Measurements from ENCODE around the gene HHAT.

GRCh38 chr1:210303391-210303790 lies 25.3 kb upstream of the HHAT start:
- TF ChIP-seq, protein P1, sequence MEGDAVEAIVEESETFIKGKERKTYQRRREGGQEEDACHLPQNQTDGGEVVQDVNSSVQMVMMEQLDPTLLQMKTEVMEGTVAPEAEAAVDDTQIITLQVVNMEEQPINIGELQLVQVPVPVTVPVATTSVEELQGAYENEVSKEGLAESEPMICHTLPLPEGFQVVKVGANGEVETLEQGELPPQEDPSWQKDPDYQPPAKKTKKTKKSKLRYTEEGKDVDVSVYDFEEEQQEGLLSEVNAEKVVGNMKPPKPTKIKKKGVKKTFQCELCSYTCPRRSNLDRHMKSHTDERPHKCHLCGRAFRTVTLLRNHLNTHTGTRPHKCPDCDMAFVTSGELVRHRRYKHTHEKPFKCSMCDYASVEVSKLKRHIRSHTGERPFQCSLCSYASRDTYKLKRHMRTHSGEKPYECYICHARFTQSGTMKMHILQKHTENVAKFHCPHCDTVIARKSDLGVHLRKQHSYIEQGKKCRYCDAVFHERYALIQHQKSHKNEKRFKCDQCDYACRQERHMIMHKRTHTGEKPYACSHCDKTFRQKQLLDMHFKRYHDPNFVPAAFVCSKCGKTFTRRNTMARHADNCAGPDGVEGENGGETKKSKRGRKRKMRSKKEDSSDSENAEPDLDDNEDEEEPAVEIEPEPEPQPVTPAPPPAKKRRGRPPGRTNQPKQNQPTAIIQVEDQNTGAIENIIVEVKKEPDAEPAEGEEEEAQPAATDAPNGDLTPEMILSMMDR (IDR thresholded peaks at IDR 0.05 in 4 of 5, conservative IDR thresholded peaks at IDR 0.05 in 1 of 5), result no peak
- TF ChIP-seq POLR2A (IDR thresholded peaks at IDR 0.05), result no peak

Measured in gastrocnemius medialis (tissue), 4 donors.